ENCODE results near the gene NEURL1. TPM values are rescaled to one million over a fixed set of nuclear protein-coding genes. Genes with fewer than 3 reads are reported as not detected.

The NEURL1 gene
- total and polyA plus RNA-seq, 12 donors, result 0.05 to 1.0 (median 0.17) TPM; not detected in 3

DNA sequence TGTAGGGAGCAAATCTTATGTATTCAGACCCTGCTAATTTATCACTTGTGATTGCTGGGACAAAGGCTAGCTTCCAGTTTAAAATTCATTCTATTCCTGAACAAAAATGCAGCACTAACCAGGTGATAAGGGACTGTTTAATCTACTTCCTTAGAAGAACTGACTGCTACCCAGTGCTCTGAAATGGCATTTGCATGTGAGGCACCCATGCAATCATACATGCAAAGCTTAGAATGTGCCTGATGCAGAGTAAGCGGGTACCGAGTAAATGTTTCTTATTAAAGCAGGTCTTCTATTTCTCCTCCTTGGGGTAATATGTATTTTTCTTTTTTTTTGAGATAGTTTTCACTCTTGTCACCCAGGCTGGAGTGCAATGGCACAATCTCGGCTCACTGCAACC is 54.5 kb downstream of the NEURL1 start:
- Histone ChIP-seq H3K4me1 (peaks cover 5 to 17% (median 10%) of the 10 kb centered on the region in 9 donors), H3K27ac (no peak overlapping the region), H3K36me3 (no peaks in the 10 kb centered on the region), H3K9me3 (no peaks in the 10 kb centered on the region), H3K4me3 (no peak overlapping the region), H3K27me3 (no peaks in the 10 kb centered on the region)
- 99% methylated on average over 3 of the region's 3 CpGs for WGBS, 2 donors
- TF ChIP-seq, protein P1, sequence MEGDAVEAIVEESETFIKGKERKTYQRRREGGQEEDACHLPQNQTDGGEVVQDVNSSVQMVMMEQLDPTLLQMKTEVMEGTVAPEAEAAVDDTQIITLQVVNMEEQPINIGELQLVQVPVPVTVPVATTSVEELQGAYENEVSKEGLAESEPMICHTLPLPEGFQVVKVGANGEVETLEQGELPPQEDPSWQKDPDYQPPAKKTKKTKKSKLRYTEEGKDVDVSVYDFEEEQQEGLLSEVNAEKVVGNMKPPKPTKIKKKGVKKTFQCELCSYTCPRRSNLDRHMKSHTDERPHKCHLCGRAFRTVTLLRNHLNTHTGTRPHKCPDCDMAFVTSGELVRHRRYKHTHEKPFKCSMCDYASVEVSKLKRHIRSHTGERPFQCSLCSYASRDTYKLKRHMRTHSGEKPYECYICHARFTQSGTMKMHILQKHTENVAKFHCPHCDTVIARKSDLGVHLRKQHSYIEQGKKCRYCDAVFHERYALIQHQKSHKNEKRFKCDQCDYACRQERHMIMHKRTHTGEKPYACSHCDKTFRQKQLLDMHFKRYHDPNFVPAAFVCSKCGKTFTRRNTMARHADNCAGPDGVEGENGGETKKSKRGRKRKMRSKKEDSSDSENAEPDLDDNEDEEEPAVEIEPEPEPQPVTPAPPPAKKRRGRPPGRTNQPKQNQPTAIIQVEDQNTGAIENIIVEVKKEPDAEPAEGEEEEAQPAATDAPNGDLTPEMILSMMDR (IDR thresholded peaks at IDR 0.05), result no peak
- no peak for ATAC-seq
- DNase-seq, result no peak
- intact Hi-C loops (cut with DNase I), result no loop called here

DNA sequence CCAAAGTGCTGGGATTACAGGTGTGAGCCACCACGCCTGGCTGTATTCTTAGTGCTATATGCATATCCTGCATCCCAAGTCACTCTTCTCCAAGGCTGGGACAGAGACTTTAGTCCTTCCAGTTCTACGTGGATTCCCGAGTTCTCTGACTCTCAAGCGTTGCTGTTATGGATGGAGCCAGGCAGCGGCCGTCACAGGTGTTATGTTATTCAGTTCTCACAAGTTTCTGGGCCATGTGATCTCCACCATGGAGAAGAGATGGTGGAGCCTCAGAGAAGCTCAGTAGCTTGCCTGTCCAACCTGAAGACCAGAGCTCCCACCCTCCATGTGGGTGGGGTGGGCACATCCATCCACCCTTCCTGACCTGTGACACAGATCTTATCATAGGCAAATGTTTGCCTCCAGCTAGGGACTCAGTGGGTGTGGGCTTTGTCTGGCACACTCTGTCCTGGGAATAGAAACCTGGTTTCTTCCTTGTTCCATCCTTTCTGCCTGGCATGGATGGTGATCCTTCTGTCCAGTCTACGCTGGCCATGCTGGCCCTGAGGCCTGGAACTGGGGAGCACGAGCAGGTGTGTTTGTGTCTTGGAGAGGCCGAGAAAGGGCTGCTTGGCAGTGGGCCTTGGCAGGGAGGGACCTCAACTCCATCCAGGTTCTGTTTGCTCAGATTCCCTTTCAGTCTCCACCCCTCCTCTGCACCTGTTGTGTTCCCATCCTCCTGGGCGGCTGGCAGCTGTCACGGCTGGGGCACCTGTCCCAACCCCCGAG is 55.3 kb downstream of the NEURL1 start:
- WGBS, 2 donors, result 93 to 94% methylated on average over 12 of the region's 12 CpGs
- DNase-seq (no peak), ATAC-seq (no peak)
- TF ChIP-seq, protein P1 (IDR thresholded peaks at IDR 0.05), result no peak
- H3K4me3 ChIP-seq, result no peak overlapping the region
- intact Hi-C loops (cut with DNase I), result no loop called here
- peaks cover 0 to 1% (median 0%) of the 10 kb centered on the region in 7 donors for H3K27me3 ChIP-seq
- H3K4me1 ChIP-seq, result peaks cover 0 to 11% (median 4%) of the 10 kb centered on the region in 9 donors
- no peaks in the 10 kb centered on the region for H3K36me3 ChIP-seq
- H3K27ac ChIP-seq, result no peak overlapping the region
- no peaks in the 10 kb centered on the region for H3K9me3 ChIP-seq

DNA sequence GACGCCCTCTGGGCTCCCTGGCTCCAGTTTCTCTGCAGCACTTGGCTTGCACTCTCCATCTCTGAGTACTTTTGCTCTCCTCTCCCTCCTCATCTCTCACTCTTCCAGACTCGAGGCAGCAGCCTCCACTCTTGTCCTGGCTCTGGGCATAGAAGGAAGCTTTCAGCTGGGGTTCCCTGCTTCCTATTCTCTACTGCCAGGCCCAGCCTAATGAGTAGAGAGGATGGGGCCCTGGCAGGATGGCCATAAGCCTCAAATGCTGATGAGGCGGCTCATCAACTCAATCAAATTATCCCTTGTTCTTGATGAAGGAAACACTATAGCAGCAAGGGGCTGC is 55.8 kb downstream of the NEURL1 start:
- H3K4me3 ChIP-seq, result no peak overlapping the region
- no peak overlapping the region for H3K27ac ChIP-seq
- H3K36me3 ChIP-seq, result no peaks in the 10 kb centered on the region
- DNase-seq, result no peak
- no peaks in the 10 kb centered on the region for H3K9me3 ChIP-seq
- H3K4me1 ChIP-seq, result peaks cover 0 to 11% (median 4%) of the 10 kb centered on the region in 9 donors
- 93 to 100% methylated on average over 3 of the region's 3 CpGs for WGBS, 2 donors
- intact Hi-C loops (cut with DNase I), result no loop called here
- ATAC-seq, result no peak
- H3K27me3 ChIP-seq, result peaks cover 0 to 7% (median 0%) of the 10 kb centered on the region in 7 donors
- TF ChIP-seq, protein P1 (IDR thresholded peaks at IDR 0.05), result no peak

DNA sequence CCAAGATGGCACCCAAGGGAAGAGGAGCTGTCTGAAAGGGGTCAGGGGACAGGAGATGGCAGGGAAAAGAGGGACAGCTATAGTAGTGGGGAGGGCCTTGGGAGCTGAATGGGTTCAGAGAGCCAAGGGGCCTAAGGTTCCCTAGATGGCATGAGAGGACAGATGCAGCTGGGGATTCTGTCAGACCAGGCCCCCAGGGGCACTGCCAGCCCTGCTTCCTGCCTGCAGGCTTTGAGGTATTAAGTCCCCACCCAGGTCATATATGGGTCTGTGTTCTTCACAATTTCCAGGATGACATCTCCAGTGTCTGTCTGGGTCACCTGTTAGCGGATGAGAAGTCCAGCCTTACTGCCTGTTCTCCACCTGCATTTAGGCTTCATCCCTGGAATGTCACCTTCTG is 56.7 kb downstream of the NEURL1 start:
- H3K4me1 ChIP-seq, result peaks cover 3 to 17% (median 6%) of the 10 kb centered on the region in 9 donors
- H3K4me3 ChIP-seq, result no peak overlapping the region
- WGBS, 2 donors, result 100% methylated on average over 1 of the region's 1 CpG
- H3K36me3 ChIP-seq, result no peaks in the 10 kb centered on the region
- DNase-seq (no peak), ATAC-seq (no peak)
- TF ChIP-seq, protein P1 (IDR thresholded peaks at IDR 0.05), result no peak
- intact Hi-C loops (cut with DNase I), result loop anchor here in 1 of 10 donors (5.0 kb wide), 1 partner anchor 52 kb away; no protein-coding TSS in a partner anchor
- H3K9me3 ChIP-seq, result no peaks in the 10 kb centered on the region
- no peak overlapping the region for H3K27ac ChIP-seq
- H3K27me3 ChIP-seq, result peaks cover 0 to 9% (median 0%) of the 10 kb centered on the region in 7 donors
